WTC11 (cell line): ENCODE data around the gene HAPSTR1. TPM values are rescaled to one million over a fixed set of nuclear protein-coding genes. Genes with fewer than 3 reads are reported as not detected.

ENCODE experiments used
- ATAC-seq: fragments of 200-7000 bp; cut with Tn5 transposase; 2 replicates; pipeline ENCODE4 v1.10.0; 2021; ENCODE audit warnings: mild to moderate bottlenecking, moderate library complexity
- CTCF ChIA-PET: fragments of 300-600 bp; sonication (Branson Sonifier 250); formaldehyde crosslinking; loops from one replicate; lab custom pipeline; 2021; ENCODE audit warnings: antibody characterized with exemption; lab: Charles Lee
- POLR2A ChIA-PET: fragments of 350-600 bp; sonication (Branson Sonifier 250); formaldehyde crosslinking; loops from one replicate; lab custom pipeline; 2021; ENCODE audit warnings: antibody characterized with exemption; lab: Charles Lee
- DNase-seq: peaks from one replicate; pipeline ENCODE4 v3.0.0; 2021; ENCODE audit warnings: low spot score
- H3K27ac Mint-ChIP-seq: 2 replicates; pipeline ENCODE4 v1.8.0; 2021; ENCODE audit warnings: mixed read lengths
- H3K27me3 Mint-ChIP-seq: 2 replicates; pipeline ENCODE4 v1.8.0; 2021; ENCODE audit warnings: low read depth, mild to moderate bottlenecking, moderate library complexity, mixed read lengths
- H3K36me3 Mint-ChIP-seq: 2 replicates; pipeline ENCODE4 v1.8.0; 2021; ENCODE audit warnings: mixed read lengths
- H3K4me1 Mint-ChIP-seq: 2 replicates; pipeline ENCODE4 v1.8.0; 2022; ENCODE audit warnings: mixed read lengths
- H3K4me3 Mint-ChIP-seq: 2 replicates; pipeline ENCODE4 v1.8.0; 2021; ENCODE audit warnings: mild to moderate bottlenecking, moderate library complexity, mixed read lengths
- H3K9me3 Mint-ChIP-seq: 2 replicates; pipeline ENCODE4 v1.8.0; 2021; ENCODE audit warnings: mixed read lengths
- AR ChIP-seq: fragments of 250-450 bp; sonication (Bioruptor Pico); IDR thresholded peaks from 2 replicates; pipeline ENCODE4 v1.9.0; 2021; ENCODE audit warnings: mild to moderate bottlenecking
- ATF2 ChIP-seq: sonication (generic); formaldehyde crosslinking; IDR thresholded peaks from 2 replicates; pipeline ENCODE4 v1.8.1; 2022; ENCODE audit warnings: low read depth, missing genetic modification reagents, borderline replicate concordance
- CTCF ChIP-seq: fragments of 200-600 bp; IDR thresholded peaks from 2 replicates; pipeline ENCODE4 v1.8.0; 2022; ENCODE audit warnings: antibody characterized with exemption
- ESRRA ChIP-seq: sonication (generic); formaldehyde crosslinking; IDR thresholded peaks from 2 replicates; pipeline ENCODE4 v1.8.1; 2022; ENCODE audit warnings: mild to moderate bottlenecking, missing genetic modification reagents, borderline replicate concordance
- ETV6 ChIP-seq: sonication (generic); formaldehyde crosslinking; IDR thresholded peaks from 2 replicates; pipeline ENCODE4 v1.8.1; 2022; ENCODE audit warnings: mild to moderate bottlenecking, missing genetic modification reagents
- FOXK1 ChIP-seq: sonication (generic); formaldehyde crosslinking; IDR thresholded peaks from 2 replicates; pipeline ENCODE4 v1.8.0; 2022; ENCODE audit warnings: mild to moderate bottlenecking, moderate library complexity, missing genetic modification reagents
- GTF2I ChIP-seq: fragments of 250-450 bp; sonication (Bioruptor Pico); conservative IDR thresholded peaks from 2 replicates; pipeline ENCODE4 v1.4.0; 2021; ENCODE audit warnings: mild to moderate bottlenecking
- HMGA2 ChIP-seq: fragments of 250-450 bp; sonication (Bioruptor Pico); IDR thresholded peaks from 2 replicates; pipeline ENCODE4 v1.4.0; 2021; ENCODE audit warnings: mild to moderate bottlenecking, moderate library complexity
- IRF2 ChIP-seq: sonication (generic); formaldehyde crosslinking; IDR thresholded peaks from 2 replicates; pipeline ENCODE4 v1.8.0; 2022; ENCODE audit warnings: low read depth, missing genetic modification reagents, borderline replicate concordance
- MXD4 ChIP-seq: fragments of 250-450 bp; sonication (Bioruptor Pico); IDR thresholded peaks from 2 replicates; pipeline ENCODE4 v1.8.0; 2021; ENCODE audit warnings: mild to moderate bottlenecking, moderate library complexity, borderline replicate concordance
- MYBL2 ChIP-seq: sonication (generic); formaldehyde crosslinking; IDR thresholded peaks from 2 replicates; pipeline ENCODE4 v1.8.1; 2023; ENCODE audit warnings: mild to moderate bottlenecking, moderate library complexity, missing genetic modification reagents
- NR1H2 ChIP-seq: sonication (generic); formaldehyde crosslinking; IDR thresholded peaks from 2 replicates; pipeline ENCODE4 v1.9.0; 2021; ENCODE audit warnings: mild to moderate bottlenecking, moderate library complexity, missing genetic modification reagents
- PRRX2 ChIP-seq: fragments of 250-450 bp; sonication (Bioruptor Pico); IDR thresholded peaks from 2 replicates; pipeline ENCODE4 v1.8.0; 2021; ENCODE audit warnings: mild to moderate bottlenecking
- RORB ChIP-seq: fragments of 250-450 bp; sonication (Bioruptor Pico); IDR thresholded peaks from 2 replicates; pipeline ENCODE4 v1.9.0; 2021; ENCODE audit warnings: mild to moderate bottlenecking
- SMAD4 ChIP-seq: sonication (generic); formaldehyde crosslinking; IDR thresholded peaks from 2 replicates; pipeline ENCODE4 v1.8.0; 2022; ENCODE audit warnings: mild to moderate bottlenecking, missing genetic modification reagents
- SP1 ChIP-seq: sonication (generic); formaldehyde crosslinking; conservative IDR thresholded peaks from 2 replicates; pipeline ENCODE4 v1.8.1; 2022; ENCODE audit warnings: missing genetic modification reagents
- TEAD1 ChIP-seq: sonication (generic); formaldehyde crosslinking; IDR thresholded peaks from 2 replicates; pipeline ENCODE4 v1.8.0; 2022; ENCODE audit warnings: mild to moderate bottlenecking, missing genetic modification reagents
- TP53 ChIP-seq: sonication (generic); formaldehyde crosslinking; IDR thresholded peaks from 2 replicates; pipeline ENCODE4 v1.8.1; 2023; ENCODE audit warnings: mild to moderate bottlenecking, missing genetic modification reagents
- USF1 ChIP-seq: sonication (generic); formaldehyde crosslinking; IDR thresholded peaks from 2 replicates; pipeline ENCODE4 v1.8.0; 2022; ENCODE audit warnings: mild to moderate bottlenecking, missing genetic modification reagents
- ZBTB21 ChIP-seq: sonication (generic); formaldehyde crosslinking; IDR thresholded peaks from 2 replicates; pipeline ENCODE4 v1.8.1; 2023; ENCODE audit warnings: mild to moderate bottlenecking, missing genetic modification reagents, borderline replicate concordance
- ZNF416 ChIP-seq: fragments of 250-450 bp; sonication (Bioruptor Pico); IDR thresholded peaks from 2 replicates; pipeline ENCODE4 v1.9.0; 2021; ENCODE audit warnings: mild to moderate bottlenecking, inconsistent platforms
- ZNF425 ChIP-seq: fragments of 250-450 bp; sonication (Bioruptor Pico); conservative IDR thresholded peaks from 2 replicates; pipeline ENCODE4 v1.9.0; 2021; ENCODE audit warnings: mild to moderate bottlenecking
- total RNA-seq: library from RNA; stranded (reverse); gene quantifications from 3 replicates; pipeline ENCODE4 v1.2.3, GENCODE V29; 2021

The HAPSTR1 gene
- total RNA-seq, 1 experiment from 2014 or later = 54.3 TPM

GRCh38 chr16:9123871-9124270, 32.4 kb downstream of the HAPSTR1 start (continued):
- TF ChIP-seq AR (CRISPR knock-in tag) (no peak), SP1 (CRISPR knock-in tag) (no peak), HMGA2 (no peak)

GRCh38 chr16:9124444-9124843, 33.0 kb downstream of the HAPSTR1 start:
- no peak for ATAC-seq
- Mint-ChIP-seq H3K27me3 (no peaks in the 10 kb centered on the region; the same call in 1 of the 2 replicates), H3K27ac (no peak overlapping the region; the same call in 1 of the 2 replicates), H3K4me1 (peaks cover 33% of the 10 kb centered on the region), H3K36me3 (peaks cover 16% of the 10 kb centered on the region), H3K9me3 (no peaks in the 10 kb centered on the region), H3K4me3 (no peak overlapping the region)
- ChIA-PET CTCF (interaction anchor here (0.7 to 5.6 kb wide), 5 partner anchors 10 to 376 kb away, joined by 3 to 34 read pairs (median 4); no protein-coding TSS in a partner anchor), POLR2A (interaction anchor here (0.7 kb wide), 1 partner anchor 112 kb away, joined by 5 read pairs; no protein-coding TSS in a partner anchor)
- TF ChIP-seq SP1 (CRISPR knock-in tag) (no peak), ESRRA (no peak), NR1H2 (CRISPR knock-in tag) (no peak), MYBL2 (CRISPR knock-in tag) (no peak), CTCF (no peak), SMAD4 (CRISPR knock-in tag) (no peak), GTF2I (CRISPR knock-in tag) (no peak), ZNF416 (no peak), ZNF425 (no peak), PRRX2 (CRISPR knock-in tag) (no peak), MXD4 (CRISPR knock-in tag) (no peak), TEAD1 (CRISPR knock-in tag) (no peak), ETV6 (CRISPR knock-in tag) (no peak), USF1 (no peak), ZBTB21 (no peak), ATF2 (CRISPR knock-in tag) (no peak), RORB (CRISPR knock-in tag) (no peak), FOXK1 (CRISPR knock-in tag) (no peak), TP53 (CRISPR knock-in tag) (no peak), IRF2 (CRISPR knock-in tag) (no peak)
- DNase-seq = no peak
